GM23338 (cell line): ENCODE data around the gene ZEB2. TPM values are rescaled to one million over a fixed set of nuclear protein-coding genes. Genes with fewer than 3 reads are reported as not detected.

Source experiments
- ATAC-seq: fragments of 200-7000 bp; cut with Tn5 transposase; 3 replicates; pipeline ENCODE4 v1.9.1; 2020
- DNase-seq: peaks from one replicate; pipeline ENCODE4 v3.0.0-alpha.2; 2015; ENCODE audit warnings: low spot score
- H2AFZ ChIP-seq: fragments of 200-600 bp; sonication (generic); 2 replicates; pipeline ENCODE4 v1.8.0; 2016; ENCODE audit warnings: antibody characterized with exemption, mild to moderate bottlenecking, moderate library complexity
- H3F3A ChIP-seq: fragments of 200-600 bp; sonication (generic); replicated peaks from 2 replicates; pipeline ENCODE4 v1.8.0; 2017; ENCODE audit warnings: antibody characterized with exemption, mixed run types, low read depth
- H3K27ac ChIP-seq: fragments of 200-600 bp; sonication (generic); 2 replicates; pipeline ENCODE4 v1.6.1; 2016; ENCODE audit warnings: low read depth
- H3K27me3 ChIP-seq: fragments of 200-600 bp; sonication (generic); 2 replicates; pipeline ENCODE4 v1.8.0; 2016; ENCODE audit warnings: mild to moderate bottlenecking, mixed run types, moderate library complexity; ENCODE audit not compliant: insufficient read depth
- H3K36me3 ChIP-seq: fragments of 200-600 bp; sonication (generic); 2 replicates; pipeline ENCODE4 v1.8.0; 2016; ENCODE audit warnings: mild to moderate bottlenecking; ENCODE audit not compliant: insufficient read depth
- H3K4me1 ChIP-seq: fragments of 200-600 bp; sonication (generic); 2 replicates; pipeline ENCODE4 v1.8.0; 2016; ENCODE audit warnings: mild to moderate bottlenecking, moderate library complexity; ENCODE audit not compliant: insufficient read depth
- H3K4me2 ChIP-seq: fragments of 200-600 bp; sonication (generic); 2 replicates; pipeline ENCODE4 v1.7.1; 2017; ENCODE audit warnings: mixed run types
- H3K4me3 ChIP-seq: fragments of 200-600 bp; sonication (generic); 2 replicates; pipeline ENCODE4 v1.6.1; 2016; ENCODE audit warnings: mixed run types
- H3K79me2 ChIP-seq: fragments of 200-600 bp; sonication (generic); replicated peaks from 2 replicates; pipeline ENCODE4 v1.8.0; 2017; ENCODE audit warnings: mild to moderate bottlenecking; ENCODE audit not compliant: insufficient read depth
- H3K9me2 ChIP-seq: fragments of 200-600 bp; sonication (generic); 2 replicates; pipeline ENCODE4 v1.8.0; 2017; ENCODE audit not compliant: insufficient read depth
- H4K20me1 ChIP-seq: fragments of 200-600 bp; sonication (generic); replicated peaks from 2 replicates; pipeline ENCODE4 v1.8.0; 2017; ENCODE audit warnings: mild to moderate bottlenecking; ENCODE audit not compliant: insufficient read depth
- H3K27ac Mint-ChIP-seq: 2 replicates; pipeline ENCODE4 v1.8.0; 2020; ENCODE audit warnings: inconsistent platforms, mild to moderate bottlenecking, moderate library complexity, mixed read lengths
- H3K27me3 Mint-ChIP-seq: 3 replicates; pipeline ENCODE4 v1.8.0; 2022; ENCODE audit warnings: low read depth, mild to moderate bottlenecking, moderate library complexity, mixed read lengths, inconsistent platforms; ENCODE audit not compliant: insufficient read depth, poor library complexity
- H3K36me3 Mint-ChIP-seq: 3 replicates; pipeline ENCODE4 v1.8.0; 2021; ENCODE audit warnings: low read depth, mild to moderate bottlenecking, inconsistent platforms, moderate library complexity, mixed read lengths
- H3K4me1 Mint-ChIP-seq: 3 replicates; pipeline ENCODE4 v1.8.0; 2020; ENCODE audit warnings: mild to moderate bottlenecking, inconsistent platforms, mixed read lengths
- H3K4me3 Mint-ChIP-seq: 3 replicates; pipeline ENCODE4 v1.8.0; 2021; ENCODE audit warnings: moderate library complexity, mild to moderate bottlenecking, inconsistent platforms, mixed read lengths
- H3K9me3 Mint-ChIP-seq: 3 replicates; pipeline ENCODE4 v1.8.0; 2020; ENCODE audit warnings: moderate library complexity, mild to moderate bottlenecking, inconsistent platforms, mixed read lengths
- CTCF ChIP-seq, 2 experiments: fragments of 200-600 bp in 1 of 2; sonication (generic) in 1 of 2; conservative IDR thresholded peaks; 2 replicates each; pipeline versions ENCODE4 v1.5.1 to v1.6.1; 2016 to 2017; ENCODE audit warnings: antibody characterized with exemption in 2 of 2, low read depth in 2 of 2, mild to moderate bottlenecking in 2 of 2, moderate library complexity in 1 of 2
- ETS1 ChIP-seq: IDR thresholded peaks from 2 replicates; pipeline ENCODE4 v1.6.1; 2016; ENCODE audit warnings: antibody characterized with exemption
- EZH2 ChIP-seq: fragments of 200-600 bp; sonication (generic); IDR thresholded peaks from one replicate; pipeline ENCODE4 v1.8.0; 2017; ENCODE audit warnings: antibody characterized with exemption, mild to moderate bottlenecking, low read depth; ENCODE audit not compliant: unreplicated experiment
- JUNB ChIP-seq: IDR thresholded peaks from one replicate; pipeline ENCODE4 v1.6.1; 2016; ENCODE audit warnings: antibody characterized with exemption; ENCODE audit not compliant: unreplicated experiment
- NANOG ChIP-seq: IDR thresholded peaks from 2 replicates; pipeline ENCODE4 v1.6.1; 2016; ENCODE audit warnings: antibody characterized with exemption, borderline replicate concordance
- POLR2AphosphoS5 ChIP-seq: IDR thresholded peaks from 2 replicates; pipeline ENCODE4 v1.6.1; 2016; ENCODE audit warnings: antibody characterized with exemption, low read depth
- REST ChIP-seq: IDR thresholded peaks from one replicate; pipeline ENCODE4 v1.6.1; 2018; ENCODE audit warnings: antibody characterized with exemption; ENCODE audit not compliant: unreplicated experiment
- STAT1 ChIP-seq: IDR thresholded peaks from one replicate; pipeline ENCODE4 v1.6.1; 2016; ENCODE audit warnings: antibody characterized with exemption; ENCODE audit not compliant: unreplicated experiment
- ZNF114 ChIP-seq: fragments of 250-450 bp; sonication (Bioruptor Pico); IDR thresholded peaks from 2 replicates; pipeline ENCODE4 v1.5.0; 2020; ENCODE audit warnings: mild to moderate bottlenecking, moderate library complexity
- ZNF331 ChIP-seq: fragments of 250-450 bp; sonication (Bioruptor Pico); IDR thresholded peaks from 2 replicates; pipeline ENCODE4 v1.5.0; 2020; ENCODE audit warnings: low read depth, mild to moderate bottlenecking, moderate library complexity
- ZNF462 ChIP-seq: fragments of 250-450 bp; sonication (Bioruptor Pico); IDR thresholded peaks from 2 replicates; pipeline ENCODE4 v1.5.0; 2020; ENCODE audit warnings: mild to moderate bottlenecking, moderate library complexity
- polyA plus RNA-seq: library from polyadenylated mRNA; unstranded; fragments of >200 nt; fragmentation: Nextera tagmentation; extraction: Ambion mirVana; gene quantifications from 2 replicates; pipeline ENCODE4 v1.2.1, GENCODE V29; 2016
- total RNA-seq: library from RNA; depleted of rRNA; stranded (reverse); fragments of >200 nt; shearing (Covaris generic); gene quantifications from 2 replicates; pipeline ENCODE4 v1.2.3, GENCODE V29; 2014

The ZEB2 gene
- total and polyA plus RNA-seq, 2 experiments from 2014 or later, result 0.45 TPM; not detected in 1

- TF ChIP-seq ZNF462 (CRISPR knock-in tag), result no peak
- no peak for TF ChIP-seq POLR2AphosphoS5
- TF ChIP-seq STAT1, result no peak
- no peak for TF ChIP-seq ZNF331 (CRISPR knock-in tag)
- no peak for TF ChIP-seq ETS1
- TF ChIP-seq EZH2, result no peak
These were observed 19.4 kb upstream of the ZEB2 start (continued) for GRCh38 chr2:144539289-144539782.

- Histone ChIP-seq H3F3A (no peaks in the 10 kb centered on the region), H4K20me1 (no peaks in the 10 kb centered on the region), H3K36me3 (no peaks in the 10 kb centered on the region), H3K9me2 (no peaks in the 10 kb centered on the region), H3K27ac (no peak overlapping the region), H2AFZ (no peak overlapping the region), H3K79me2 (no peaks in the 10 kb centered on the region), H3K4me3 (no peak overlapping the region), H3K27me3 (no peaks in the 10 kb centered on the region), H3K4me1 (no peaks in the 10 kb centered on the region), H3K4me2 (no peak overlapping the region)
- peaks cover 4% of the 10 kb centered on the region; the same call in 1 of the 3 replicates for H3K36me3 Mint-ChIP-seq
- H3K9me3 Mint-ChIP-seq, result peaks cover 4% of the 10 kb centered on the region; the same call in 2 of the 3 replicates
- H3K27ac Mint-ChIP-seq, result no peak overlapping the region
- peaks cover 9% of the 10 kb centered on the region for H3K27me3 Mint-ChIP-seq
- peaks cover 5% of the 10 kb centered on the region; the same call in 2 of the 3 replicates for H3K4me1 Mint-ChIP-seq
- DNase-seq, result no peak
- no peak for ATAC-seq
- no peak overlapping the region for H3K4me3 Mint-ChIP-seq
- no peak for TF ChIP-seq REST
- TF ChIP-seq ZNF114 (CRISPR knock-in tag), result no peak
- no peak for TF ChIP-seq JUNB
- TF ChIP-seq ZNF331 (CRISPR knock-in tag), result no peak
- TF ChIP-seq STAT1, result no peak
- no peak for TF ChIP-seq NANOG
- no peak for TF ChIP-seq ETS1
- no peak for TF ChIP-seq CTCF (conservative IDR thresholded peaks at IDR 0.05; ENCODE audit: low read depth in 2 of 2)
These were observed 15.4 kb upstream of the ZEB2 start for GRCh38 chr2:144535300-144535699.
